Endothelial cell of umbilical vein (primary cell): ENCODE measurements around the gene ADGRD1. TPM values are rescaled to one million over a fixed set of nuclear protein-coding genes. Genes with fewer than 3 reads are reported as not detected.

ENCODE experiments used
- BruUV-seq: library from RNA; stranded (reverse); fragments of 400-500 nt; replicated peaks from 2 replicates; lab custom pipeline; 2021; lab: Mats Ljungman, UMichigan
- CTCF ChIA-PET: fragments of 300-600, 350-600 bp; sonication (Branson Sonifier 250); formaldehyde crosslinking; loops from one replicate; lab custom pipeline; 2021; ENCODE audit warnings: antibody characterized with exemption, inconsistent platforms; lab: Charles Lee
- POLR2A ChIA-PET: fragments of 300-600, 350-600 bp; sonication (Branson Sonifier 250); formaldehyde crosslinking; loops from one replicate; lab custom pipeline; 2021; ENCODE audit warnings: antibody characterized with exemption, inconsistent platforms; lab: Charles Lee
- DNase-seq: peaks from one replicate; pipeline ENCODE4 v3.0.0-alpha.2; 2011; ENCODE audit warnings: low read depth, low spot score
- FAIRE-seq: peaks from 2 replicates; lab custom pipeline; 2011; peaks lifted over from hg19 to GRCh38; lab: Jason Lieb, UNC
- H2AFZ ChIP-seq: 2 replicates; pipeline ENCODE4 v1.6.0; 2012; ENCODE audit warnings: low read depth, low read length, control low read depth, inconsistent platforms
- H3K27ac ChIP-seq: 2 replicates; pipeline ENCODE4 v1.5.1; 2011; ENCODE audit warnings: low read depth, mild to moderate bottlenecking, control low read depth, low read length, moderate library complexity; ENCODE audit not compliant: insufficient read depth
- H3K27me3 ChIP-seq, 2 experiments: 2 replicates each; pipeline versions ENCODE4 v1.6.0 to v1.6.1; 2011; ENCODE audit warnings: low read length in 2 of 2, mixed read lengths in 1 of 2; ENCODE audit not compliant: control insufficient read depth in 2 of 2, insufficient read depth in 2 of 2
- H3K36me3 ChIP-seq, 2 experiments: 2 replicates in 1 of 2; 3 replicates in 1 of 2; pipeline ENCODE4 v1.5.1; 2011; ENCODE audit warnings: low read length in 2 of 2, mild to moderate bottlenecking in 1 of 2, moderate library complexity in 1 of 2; ENCODE audit not compliant: control insufficient read depth in 2 of 2, insufficient read depth in 2 of 2; ENCODE audit errors: extremely low read depth in 1 of 2
- H3K4me1 ChIP-seq: 3 replicates; pipeline ENCODE4 v1.5.1; 2011; ENCODE audit warnings: mild to moderate bottlenecking, low read length; ENCODE audit not compliant: control insufficient read depth, insufficient read depth; ENCODE audit errors: extremely low read depth
- H3K4me2 ChIP-seq: 2 replicates; pipeline ENCODE4 v1.6.1; 2011; ENCODE audit warnings: low read length, control low read depth, mixed read lengths; ENCODE audit not compliant: insufficient read depth
- H3K4me3 ChIP-seq, 3 experiments: fragments of 200-600 bp in 1 of 3; sonication (generic), shearing (Covaris generic) in 1 of 3; replicated peaks in 1 of 3; 2 replicates each; pipeline ENCODE4 v1.5.1; 2011 to 2016; ENCODE audit warnings: control low read depth in 3 of 3, low read length in 3 of 3, mild to moderate bottlenecking in 2 of 3, inconsistent platforms in 1 of 3, low read depth in 1 of 3, moderate library complexity in 1 of 3; ENCODE audit not compliant: insufficient read depth in 1 of 3
- H3K79me2 ChIP-seq: 2 replicates; pipeline ENCODE4 v1.6.0; 2012; ENCODE audit warnings: low read length, inconsistent platforms; ENCODE audit not compliant: control insufficient read depth, insufficient read depth
- H3K9ac ChIP-seq: replicated peaks from 2 replicates; pipeline ENCODE3; 2011; ENCODE audit warnings: low read length, control low read depth; ENCODE audit not compliant: insufficient read depth; ENCODE audit errors: extremely low read depth
- H3K9me1 ChIP-seq: replicated peaks from 3 replicates; pipeline ENCODE4 v1.6.0; 2011; ENCODE audit warnings: mild to moderate bottlenecking, low read length; ENCODE audit not compliant: control insufficient read depth, insufficient read depth; ENCODE audit errors: extremely low read depth
- H3K9me3 ChIP-seq: replicated peaks from 2 replicates; pipeline ENCODE4 v1.5.1; 2012; ENCODE audit warnings: low read length, inconsistent platforms; ENCODE audit not compliant: control insufficient read depth, insufficient read depth
- H4K20me1 ChIP-seq: replicated peaks from 2 replicates; pipeline ENCODE3; 2011; ENCODE audit warnings: mild to moderate bottlenecking, low read length; ENCODE audit not compliant: control insufficient read depth, insufficient read depth; ENCODE audit errors: extremely low read depth
- EZH2 ChIP-seq: IDR thresholded peaks from 2 replicates; pipeline ENCODE4 v1.6.1; 2012; ENCODE audit warnings: borderline replicate concordance, low read depth, mild to moderate bottlenecking, moderate library complexity, low read length, inconsistent platforms; ENCODE audit not compliant: severe bottlenecking
- FOS ChIP-seq: IDR thresholded peaks from 2 replicates; pipeline ENCODE4 v1.6.1; 2011; ENCODE audit warnings: mild to moderate bottlenecking, low read length, moderate library complexity, borderline replicate concordance; ENCODE audit not compliant: insufficient read depth
- GATA2 ChIP-seq: IDR thresholded peaks from 2 replicates; pipeline ENCODE4 v1.7.0; 2011; ENCODE audit warnings: low read depth, mild to moderate bottlenecking, moderate library complexity, mixed read lengths, low read length; ENCODE audit not compliant: insufficient read length, insufficient read depth
- JUN ChIP-seq: IDR thresholded peaks from 2 replicates; pipeline ENCODE4 v1.6.1; 2011; ENCODE audit warnings: borderline replicate concordance, low read depth; ENCODE audit not compliant: insufficient read length, insufficient read depth
- MYC ChIP-seq: IDR thresholded peaks from one replicate; pipeline ENCODE4 v1.6.1; 2011; ENCODE audit warnings: mild to moderate bottlenecking, low read depth, low read length
- POLR2A ChIP-seq: IDR thresholded peaks from 2 replicates; pipeline ENCODE4 v1.6.1; 2012; ENCODE audit warnings: low read depth, mild to moderate bottlenecking, control low read depth, low read length
- POLR2AphosphoS5 ChIP-seq: IDR thresholded peaks from 2 replicates; pipeline ENCODE4 v1.6.1; 2012; ENCODE audit warnings: low read depth, mild to moderate bottlenecking, control low read depth, low read length, moderate library complexity; ENCODE audit not compliant: insufficient read depth
- dilution Hi-C: fragments of 300-500 bp; cut with MboI; formaldehyde crosslinking; loops from one replicate; pipeline ENCODE4 v1.15.0; 2019; ENCODE audit warnings: low sequenced_read_pairs; ENCODE audit not compliant: extremely low pct_ligation_motif_present
- intact Hi-C: fragments of 100-400 bp; cut with micrococcal nuclease; formaldehyde crosslinking; loops from one replicate; pipeline ENCODE4 v1.10.0; 2022
- polyA plus RNA-seq, 4 experiments: library from polyadenylated mRNA; depleted of rRNA in 3 of 4; stranded (reverse) in 3 of 4; unstranded in 1 of 4; fragments of >200 nt; gene quantifications; 2 replicates each; pipeline versions ENCODE4 v1.2.1 to v1.2.3, GENCODE V29; 2011 to 2012; ENCODE audit warnings: missing spikeins in 1 of 4
- total RNA-seq: library from RNA; stranded (reverse); gene quantifications from 2 replicates; pipeline ENCODE4 v1.2.3, GENCODE V29; 2021
- TF ChIP-seq, protein P1 (sequence below), 2 donors: IDR thresholded peaks; 1 replicate in 1 of 2; 2 replicates in 1 of 2; pipeline ENCODE4 v1.5.1; 2011; ENCODE audit warnings: low read length in 2 of 2, mild to moderate bottlenecking in 2 of 2, moderate library complexity in 2 of 2, control low read depth in 1 of 2, inconsistent platforms in 1 of 2, low read depth in 1 of 2; ENCODE audit not compliant: insufficient read depth in 1 of 2; ENCODE audit errors: extremely low read depth in 1 of 2

Gene ADGRD1
- total and polyA plus RNA-seq, 2 donors (not counting 3 experiments of a cell fraction or from before 2014, with no cell fraction given): 0.07 TPM; not detected in 1

- H3K4me3 ChIP-seq: no peak overlapping the region
- FAIRE-seq: no peak
- H3K4me2 ChIP-seq: no peak overlapping the region
- ChIA-PET POLR2A (no interaction called here), CTCF (no interaction called here)
- no peaks in the 10 kb centered on the region for H3K79me2 ChIP-seq
- no peaks in the 10 kb centered on the region for H3K9me3 ChIP-seq
- no peak overlapping the region for H3K27ac ChIP-seq
- no peak overlapping the region for H3K9ac ChIP-seq
- no peak overlapping the region for H2AFZ ChIP-seq
- no peaks in the 10 kb centered on the region for H3K27me3 ChIP-seq
- no peaks in the 10 kb centered on the region for H3K36me3 ChIP-seq
- BruUV-seq: no TSS peak
- H4K20me1 ChIP-seq: no peaks in the 10 kb centered on the region
- intact Hi-C loops (no loop called here), dilution Hi-C loops (no loop called here)
- no peaks in the 10 kb centered on the region for H3K9me1 ChIP-seq
- no peaks in the 10 kb centered on the region for H3K4me1 ChIP-seq
- TF ChIP-seq MYC: no peak
- no peak for TF ChIP-seq JUN
- TF ChIP-seq EZH2: no peak
- TF ChIP-seq POLR2AphosphoS5: no peak
- TF ChIP-seq GATA2: no peak
- no peak for TF ChIP-seq POLR2A
- TF ChIP-seq, protein P1, sequence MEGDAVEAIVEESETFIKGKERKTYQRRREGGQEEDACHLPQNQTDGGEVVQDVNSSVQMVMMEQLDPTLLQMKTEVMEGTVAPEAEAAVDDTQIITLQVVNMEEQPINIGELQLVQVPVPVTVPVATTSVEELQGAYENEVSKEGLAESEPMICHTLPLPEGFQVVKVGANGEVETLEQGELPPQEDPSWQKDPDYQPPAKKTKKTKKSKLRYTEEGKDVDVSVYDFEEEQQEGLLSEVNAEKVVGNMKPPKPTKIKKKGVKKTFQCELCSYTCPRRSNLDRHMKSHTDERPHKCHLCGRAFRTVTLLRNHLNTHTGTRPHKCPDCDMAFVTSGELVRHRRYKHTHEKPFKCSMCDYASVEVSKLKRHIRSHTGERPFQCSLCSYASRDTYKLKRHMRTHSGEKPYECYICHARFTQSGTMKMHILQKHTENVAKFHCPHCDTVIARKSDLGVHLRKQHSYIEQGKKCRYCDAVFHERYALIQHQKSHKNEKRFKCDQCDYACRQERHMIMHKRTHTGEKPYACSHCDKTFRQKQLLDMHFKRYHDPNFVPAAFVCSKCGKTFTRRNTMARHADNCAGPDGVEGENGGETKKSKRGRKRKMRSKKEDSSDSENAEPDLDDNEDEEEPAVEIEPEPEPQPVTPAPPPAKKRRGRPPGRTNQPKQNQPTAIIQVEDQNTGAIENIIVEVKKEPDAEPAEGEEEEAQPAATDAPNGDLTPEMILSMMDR (IDR thresholded peaks at IDR 0.05; ENCODE audit: extremely low read depth in 1 of 2, insufficient read depth in 1 of 2, low read depth in 1 of 2, low read length in 2 of 2): no peak
- TF ChIP-seq FOS: no peak
- DNase-seq: no peak
These were observed 21.4 kb downstream of the ADGRD1 start for GRCh38 chr12:130975116-130975515.
